H1 (cell line): ENCODE data around the gene NBDY. TPM values are rescaled to one million over a fixed set of nuclear protein-coding genes. Genes with fewer than 3 reads are reported as not detected.
A peak's percentile ranks its signal among the peaks of the same experiment; 100 is the strongest.

Experiments
- ASH2L ChIP-seq: fragments of 200-600, 300-600 bp; sonication (generic); IDR thresholded peaks from one replicate; pipeline ENCODE4 v1.7.1; 2017; ENCODE audit warnings: low read length
- ATF3 ChIP-seq: IDR thresholded peaks from 2 replicates; pipeline ENCODE4 v1.6.1; 2011; ENCODE audit warnings: low read depth, mild to moderate bottlenecking, low read length; ENCODE audit not compliant: insufficient read depth
- CHD1 ChIP-seq: IDR thresholded peaks from 2 replicates; pipeline ENCODE4 v1.6.1; 2012; ENCODE audit warnings: low read depth, low read length, improper control_type of control experiment
- CHD2 ChIP-seq: IDR thresholded peaks from 2 replicates; pipeline ENCODE4 v1.6.1; 2012; ENCODE audit warnings: low read length, improper control_type of control experiment
- CREB1 ChIP-seq: IDR thresholded peaks from 2 replicates; pipeline ENCODE4 v1.6.1; 2012; ENCODE audit warnings: inconsistent platforms
- FOSL1 ChIP-seq: IDR thresholded peaks from 2 replicates; pipeline ENCODE4 v1.6.1; 2011; ENCODE audit warnings: mild to moderate bottlenecking, low read depth, low read length, moderate library complexity; ENCODE audit not compliant: insufficient read depth
- HDAC2 ChIP-seq, 2 experiments: fragments of 300-600 bp in 1 of 2; sonication (generic) in 1 of 2; IDR thresholded peaks; 2 replicates each; pipeline ENCODE4 v1.6.1; 2011 to 2012; ENCODE audit warnings: low read depth in 2 of 2, low read length in 2 of 2, mild to moderate bottlenecking in 2 of 2, moderate library complexity in 2 of 2, borderline replicate concordance in 1 of 2, inconsistent platforms in 1 of 2
- NRF1 ChIP-seq: IDR thresholded peaks from 2 replicates; pipeline ENCODE4 v1.6.1; 2011; ENCODE audit warnings: mild to moderate bottlenecking, low read depth, low read length, improper control_type of control experiment
- RAD21 ChIP-seq, 2 experiments: IDR thresholded peaks in 1 of 2; conservative IDR thresholded peaks in 1 of 2; 2 replicates each; pipeline ENCODE4 v1.6.1; 2011; ENCODE audit warnings: low read depth in 2 of 2, low read length in 2 of 2, improper control_type of control experiment in 1 of 2, inconsistent platforms in 1 of 2, mild to moderate bottlenecking in 1 of 2, moderate library complexity in 1 of 2
- RBBP5 ChIP-seq: IDR thresholded peaks from 2 replicates; pipeline ENCODE4 v1.7.1; 2012; ENCODE audit warnings: low read depth, mild to moderate bottlenecking, inconsistent platforms, low read length, moderate library complexity, borderline replicate concordance
- SIN3A ChIP-seq, 2 experiments: IDR thresholded peaks in 1 of 2; conservative IDR thresholded peaks in 1 of 2; 2 replicates each; pipeline ENCODE4 v1.6.1; 2011 to 2012; ENCODE audit warnings: low read length in 2 of 2, improper control_type of control experiment in 1 of 2, low read depth in 1 of 2, mild to moderate bottlenecking in 1 of 2
- SIRT6 ChIP-seq: IDR thresholded peaks from one replicate; pipeline ENCODE4 v1.7.1; 2012; ENCODE audit warnings: low read length, inconsistent platforms
- SIX5 ChIP-seq: IDR thresholded peaks from 2 replicates; pipeline ENCODE4 v1.6.1; 2011; ENCODE audit warnings: mild to moderate bottlenecking, low read depth, low read length
- SP1 ChIP-seq: IDR thresholded peaks from 2 replicates; pipeline ENCODE4 v1.6.1; 2011; ENCODE audit warnings: low read depth, low read length
- SP4 ChIP-seq: IDR thresholded peaks from 2 replicates; pipeline ENCODE4 v1.6.1; 2012; ENCODE audit warnings: low read length, inconsistent platforms
- TAF1 ChIP-seq: IDR thresholded peaks from 2 replicates; pipeline ENCODE4 v1.6.1; 2011; ENCODE audit warnings: mild to moderate bottlenecking, low read depth, low read length
- TBP ChIP-seq: IDR thresholded peaks from 2 replicates; pipeline ENCODE4 v1.6.1; 2011; ENCODE audit warnings: low read depth, low read length, improper control_type of control experiment
- TCF12 ChIP-seq: IDR thresholded peaks from 2 replicates; pipeline ENCODE4 v1.6.1; 2011; ENCODE audit warnings: low read depth, mild to moderate bottlenecking, low read length
- USF2 ChIP-seq: IDR thresholded peaks from 2 replicates; pipeline ENCODE4 v1.6.1; 2011; ENCODE audit warnings: low read length, improper control_type of control experiment
- polyA plus RNA-seq, 7 experiments: library from polyadenylated mRNA; depleted of rRNA in 3 of 7; stranded (reverse) in 5 of 7; unstranded in 2 of 7; fragments of >200 nt in 5 of 7; fragments of 200-250 nt in 2 of 7; gene quantifications; 1 replicate in 5 of 7; 2 replicates in 1 of 7; 4 replicates in 1 of 7; pipeline versions ENCODE4 v1.2.1 to v1.2.3, GENCODE V29; 2011 to 2013; ENCODE audit warnings: missing spikeins in 2 of 7, mixed read lengths in 2 of 7
- total RNA-seq: library from RNA; stranded (reverse); fragmentation: NEBNext Ultra II Directional; extraction: Animal tissue kit (Norgen Biotek cat#: 25700); gene quantifications from 2 replicates; pipeline ENCODE4 v1.2.1, GENCODE V29; 2021
- TF ChIP-seq, protein P1 (sequence below): IDR thresholded peaks from 2 replicates; pipeline ENCODE4 v1.6.1; 2012; ENCODE audit warnings: low read length, inconsistent platforms

The NBDY gene
- total and polyA plus RNA-seq, 2 of the 8 experiments (the other 6 are each of a cell fraction or from before 2014, with no cell fraction given), result 42.3 to 57.8 TPM

GRCh38 chrX:56729152-56729850, at the start of gene NBDY (continued):
- TF ChIP-seq RBBP5, result peak; percentile 46; the same call in 1 of the 2 replicates
- no peak for TF ChIP-seq RAD21 (IDR thresholded peaks at IDR 0.05 in 1 of 2, conservative IDR thresholded peaks at IDR 0.05 in 1 of 2; ENCODE audit: low read depth in 2 of 2, low read length in 2 of 2)
- TF ChIP-seq USF2, result no peak
- no peak for TF ChIP-seq FOSL1
- TF ChIP-seq, protein P1, sequence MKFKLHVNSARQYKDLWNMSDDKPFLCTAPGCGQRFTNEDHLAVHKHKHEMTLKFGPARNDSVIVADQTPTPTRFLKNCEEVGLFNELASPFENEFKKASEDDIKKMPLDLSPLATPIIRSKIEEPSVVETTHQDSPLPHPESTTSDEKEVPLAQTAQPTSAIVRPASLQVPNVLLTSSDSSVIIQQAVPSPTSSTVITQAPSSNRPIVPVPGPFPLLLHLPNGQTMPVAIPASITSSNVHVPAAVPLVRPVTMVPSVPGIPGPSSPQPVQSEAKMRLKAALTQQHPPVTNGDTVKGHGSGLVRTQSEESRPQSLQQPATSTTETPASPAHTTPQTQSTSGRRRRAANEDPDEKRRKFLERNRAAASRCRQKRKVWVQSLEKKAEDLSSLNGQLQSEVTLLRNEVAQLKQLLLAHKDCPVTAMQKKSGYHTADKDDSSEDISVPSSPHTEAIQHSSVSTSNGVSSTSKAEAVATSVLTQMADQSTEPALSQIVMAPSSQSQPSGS, result no peak
- no peak; the same call in 1 of the 2 replicates for TF ChIP-seq TAF1
- no peak for TF ChIP-seq TCF12
- peak; percentile 83 for TF ChIP-seq ASH2L
- no peak for TF ChIP-seq SIX5
- TF ChIP-seq ATF3, result no peak
- no peak for TF ChIP-seq SP1
- TF ChIP-seq SIN3A (conservative IDR thresholded peaks at IDR 0.05 in 1 of 2, IDR thresholded peaks at IDR 0.05 in 1 of 2; ENCODE audit: low read depth in 1 of 2, low read length in 2 of 2), result no peak
- TF ChIP-seq HDAC2 (IDR thresholded peaks at IDR 0.05; ENCODE audit: borderline replicate concordance in 1 of 2, low read depth in 2 of 2, low read length in 2 of 2), result no peak
- no peak for TF ChIP-seq CHD1
- TF ChIP-seq NRF1, result no peak
- no peak for TF ChIP-seq TBP
- no peak for TF ChIP-seq CREB1
- TF ChIP-seq SIRT6, result no peak
- no peak for TF ChIP-seq CHD2
- no peak for TF ChIP-seq SP4
